Mesangial cell (primary cell): ENCODE data around the gene ADH5. TPM values are rescaled to one million over a fixed set of nuclear protein-coding genes. Genes with fewer than 3 reads are reported as not detected.

ENCODE experiments used
- total RNA-seq: library from RNA; depleted of rRNA; stranded (reverse); fragments of >200 nt; gene quantifications from 2 replicates; pipeline ENCODE4 v1.2.3, GENCODE V29; 2015

The ADH5 gene
- 82.4 and 91.6 TPM in 2 replicates for total RNA-seq

DNA sequence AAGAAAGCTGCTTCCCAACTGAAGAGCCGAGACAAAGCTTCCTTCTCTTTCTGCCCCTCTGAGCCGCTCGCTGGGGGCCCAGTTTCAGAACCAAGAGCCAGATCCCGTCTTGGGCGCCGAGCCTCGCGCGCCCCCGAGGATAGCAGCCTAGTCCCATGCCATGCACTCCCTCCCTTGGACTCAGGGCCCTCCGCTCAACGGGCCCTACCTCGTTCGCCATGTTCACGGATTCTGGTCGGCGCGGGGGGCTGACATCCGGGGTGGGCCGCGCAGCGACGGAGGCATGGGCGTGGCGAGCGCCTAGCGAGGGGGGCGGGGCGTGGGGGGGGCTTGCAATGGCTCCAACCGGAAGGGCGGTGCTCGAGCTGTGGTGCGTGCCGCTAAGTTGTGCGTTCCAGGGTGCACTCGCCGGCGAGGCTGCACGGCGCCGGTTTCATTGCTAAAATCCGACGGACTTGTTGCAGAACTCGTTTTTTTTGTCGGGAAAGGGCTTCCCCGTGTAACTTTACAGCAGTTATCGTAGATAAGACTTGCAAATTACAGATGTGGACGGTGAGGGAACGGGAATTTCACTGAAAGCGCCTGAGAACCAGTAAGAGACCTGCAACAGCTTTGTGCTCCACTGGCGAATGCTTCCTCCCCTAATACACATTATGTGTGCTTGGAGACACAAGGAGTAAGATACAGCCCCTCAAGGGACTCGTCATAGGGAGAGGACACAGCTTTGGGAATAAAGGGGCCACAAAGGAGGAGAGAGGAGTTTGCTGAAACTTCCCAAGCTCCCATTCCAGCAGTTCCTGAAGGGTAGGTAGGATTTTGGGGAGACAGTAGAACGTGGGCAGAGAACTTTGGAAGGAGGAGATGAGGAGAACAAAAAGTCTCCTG, at the start of gene ADH5:
TSS of gene ADH5 (minus strand) at position 308 of the 885 bp plus-strand sequence. CDS start at position 220, 88 bp downstream.

Other genes starting within 250 kb of the ADH5 start
- gene EIF4E, start 159.7 kb downstream of the ADH5 start, total RNA-seq, result 36.1 and 95.7 TPM in 2 replicates
- 35.9 and 50.0 TPM in 2 replicates for gene METAP1, start 93.1 kb downstream of the ADH5 start, total RNA-seq
- not detected in 2 replicates for gene ADH4, start 55.5 kb upstream of the ADH5 start, total RNA-seq
- gene ADH6, start 130.5 kb upstream of the ADH5 start, total RNA-seq, result 0.13 TPM in 1 of 2 replicates, not detected in the other
- not detected in 2 replicates for gene ADH1A, start 202.2 kb upstream of the ADH5 start, total RNA-seq
- not detected in 2 replicates for gene ADH1B, start 232.6 kb upstream of the ADH5 start, total RNA-seq